ENCODE measurements around the gene TOR1AIP2.

The TOR1AIP2 gene

GRCh38 chr1:179828554-179829110 lies 49.0 kb downstream of the TOR1AIP2 start:
- no peaks in the 10 kb centered on the region for H3K79me2 ChIP-seq (ENCODE audit: insufficient read depth, low read length)
- no peaks in the 10 kb centered on the region for H3K27me3 ChIP-seq (ENCODE audit: insufficient read depth, low read length, poor library complexity)
- H3K9me3 ChIP-seq (ENCODE audit: insufficient read depth, low read length, severe bottlenecking) = no peaks in the 10 kb centered on the region
- no peak for DNase-seq
- H3K27ac ChIP-seq (ENCODE audit: low read length) = no peak overlapping the region
- H3K9ac ChIP-seq (ENCODE audit: low read depth, low read length) = no peak overlapping the region
- no peak overlapping the region for H2AFZ ChIP-seq (ENCODE audit: low read depth, low read length)
- H3K4me2 ChIP-seq (ENCODE audit: insufficient read depth, low read length) = no peak overlapping the region
- no peaks in the 10 kb centered on the region for H4K20me1 ChIP-seq (ENCODE audit: insufficient read depth, low read length)
- no peak overlapping the region for H3K4me3 ChIP-seq (ENCODE audit: low read depth in 1 of 2, low read length in 2 of 2)
- no peak for ATAC-seq (ENCODE audit: insufficient read depth, low read depth)
- H3K4me1 ChIP-seq (ENCODE audit: insufficient read depth, low read length) = peaks cover 30% of the 10 kb centered on the region
- TF ChIP-seq EZH2 (IDR thresholded peaks at IDR 0.05; ENCODE audit: borderline replicate concordance, low read depth, low read length, severe bottlenecking) = no peak
- no peak for TF ChIP-seq CTCF (IDR thresholded peaks at IDR 0.05; ENCODE audit: borderline replicate concordance, extremely low read depth, low read length, poor library complexity, severe bottlenecking)
- no peaks in the 10 kb centered on the region for H3K36me3 ChIP-seq (ENCODE audit: insufficient read depth, low read length)

GRCh38 chr1:179826626-179827280 lies 50.9 kb downstream of the TOR1AIP2 start:
- H4K20me1 ChIP-seq (ENCODE audit: insufficient read depth, low read length) = no peaks in the 10 kb centered on the region
- TF ChIP-seq CTCF (IDR thresholded peaks at IDR 0.05; ENCODE audit: borderline replicate concordance, extremely low read depth, low read length, poor library complexity, severe bottlenecking) (no peak), EZH2 (IDR thresholded peaks at IDR 0.05; ENCODE audit: borderline replicate concordance, low read depth, low read length, severe bottlenecking) (no peak)
- no peak overlapping the region for H3K9ac ChIP-seq (ENCODE audit: low read depth, low read length)
- H3K36me3 ChIP-seq (ENCODE audit: insufficient read depth, low read length) = no peaks in the 10 kb centered on the region
- no peak for ATAC-seq (ENCODE audit: insufficient read depth, low read depth)
- H3K4me1 ChIP-seq (ENCODE audit: insufficient read depth, low read length) = peaks cover 12% of the 10 kb centered on the region
- no peak overlapping the region for H3K4me3 ChIP-seq (ENCODE audit: low read depth in 1 of 2, low read length in 2 of 2)
- H3K79me2 ChIP-seq (ENCODE audit: insufficient read depth, low read length) = no peaks in the 10 kb centered on the region
- H3K4me2 ChIP-seq (ENCODE audit: insufficient read depth, low read length) = no peak overlapping the region
- no peaks in the 10 kb centered on the region for H3K27me3 ChIP-seq (ENCODE audit: insufficient read depth, low read length, poor library complexity)
- no peak overlapping the region for H2AFZ ChIP-seq (ENCODE audit: low read depth, low read length)
- no peak for DNase-seq
- H3K9me3 ChIP-seq (ENCODE audit: insufficient read depth, low read length, severe bottlenecking) = no peaks in the 10 kb centered on the region
- no peak overlapping the region for H3K27ac ChIP-seq (ENCODE audit: low read length)

- H3K4me2 ChIP-seq (ENCODE audit: insufficient read depth, low read length) = no peak overlapping the region
- peaks cover 4% of the 10 kb centered on the region for H3K4me1 ChIP-seq (ENCODE audit: insufficient read depth, low read length)
- no peak for TF ChIP-seq EZH2 (IDR thresholded peaks at IDR 0.05; ENCODE audit: borderline replicate concordance, low read depth, low read length, severe bottlenecking)
- TF ChIP-seq CTCF (IDR thresholded peaks at IDR 0.05; ENCODE audit: borderline replicate concordance, extremely low read depth, low read length, poor library complexity, severe bottlenecking) = no peak
- ATAC-seq (ENCODE audit: insufficient read depth, low read depth) (no peak), DNase-seq (no peak)
- H4K20me1 ChIP-seq (ENCODE audit: insufficient read depth, low read length) = no peaks in the 10 kb centered on the region
- no peaks in the 10 kb centered on the region for H3K9me3 ChIP-seq (ENCODE audit: insufficient read depth, low read length, severe bottlenecking)
- H2AFZ ChIP-seq (ENCODE audit: low read depth, low read length) = no peak overlapping the region
- no peak overlapping the region for H3K4me3 ChIP-seq (ENCODE audit: low read depth in 1 of 2, low read length in 2 of 2)
- H3K36me3 ChIP-seq (ENCODE audit: insufficient read depth, low read length) = no peaks in the 10 kb centered on the region
- H3K27ac ChIP-seq (ENCODE audit: low read length) = no peak overlapping the region
- H3K9ac ChIP-seq (ENCODE audit: low read depth, low read length) = no peak overlapping the region
- no peaks in the 10 kb centered on the region for H3K79me2 ChIP-seq (ENCODE audit: insufficient read depth, low read length)
- H3K27me3 ChIP-seq (ENCODE audit: insufficient read depth, low read length, poor library complexity) = no peaks in the 10 kb centered on the region
Observed at GRCh38 chr1:179825798-179826460, 51.7 kb downstream of the TOR1AIP2 start.
